WTC11 (cell line): ENCODE measurements around the gene SEC24C.

Experiments
- ZNF232 ChIP-seq: sonication (generic); formaldehyde crosslinking; IDR thresholded peaks from 2 replicates; pipeline ENCODE4 v1.8.0; 2022; ENCODE audit warnings: mild to moderate bottlenecking, missing genetic modification reagents
- TF ChIP-seq, protein P1 (sequence below): fragments of 200-600 bp; IDR thresholded peaks from 2 replicates; pipeline ENCODE4 v1.8.0; 2022; ENCODE audit warnings: antibody characterized with exemption
- TF ChIP-seq, protein P2 (sequence below): sonication (generic); formaldehyde crosslinking; IDR thresholded peaks from 2 replicates; pipeline ENCODE4 v1.8.0; 2023; ENCODE audit warnings: mild to moderate bottlenecking, missing genetic modification reagents

- no peak for TF ChIP-seq ZNF232 (CRISPR knock-in tag)
- TF ChIP-seq, protein P1, sequence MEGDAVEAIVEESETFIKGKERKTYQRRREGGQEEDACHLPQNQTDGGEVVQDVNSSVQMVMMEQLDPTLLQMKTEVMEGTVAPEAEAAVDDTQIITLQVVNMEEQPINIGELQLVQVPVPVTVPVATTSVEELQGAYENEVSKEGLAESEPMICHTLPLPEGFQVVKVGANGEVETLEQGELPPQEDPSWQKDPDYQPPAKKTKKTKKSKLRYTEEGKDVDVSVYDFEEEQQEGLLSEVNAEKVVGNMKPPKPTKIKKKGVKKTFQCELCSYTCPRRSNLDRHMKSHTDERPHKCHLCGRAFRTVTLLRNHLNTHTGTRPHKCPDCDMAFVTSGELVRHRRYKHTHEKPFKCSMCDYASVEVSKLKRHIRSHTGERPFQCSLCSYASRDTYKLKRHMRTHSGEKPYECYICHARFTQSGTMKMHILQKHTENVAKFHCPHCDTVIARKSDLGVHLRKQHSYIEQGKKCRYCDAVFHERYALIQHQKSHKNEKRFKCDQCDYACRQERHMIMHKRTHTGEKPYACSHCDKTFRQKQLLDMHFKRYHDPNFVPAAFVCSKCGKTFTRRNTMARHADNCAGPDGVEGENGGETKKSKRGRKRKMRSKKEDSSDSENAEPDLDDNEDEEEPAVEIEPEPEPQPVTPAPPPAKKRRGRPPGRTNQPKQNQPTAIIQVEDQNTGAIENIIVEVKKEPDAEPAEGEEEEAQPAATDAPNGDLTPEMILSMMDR, result no peak
- TF ChIP-seq, protein P2, sequence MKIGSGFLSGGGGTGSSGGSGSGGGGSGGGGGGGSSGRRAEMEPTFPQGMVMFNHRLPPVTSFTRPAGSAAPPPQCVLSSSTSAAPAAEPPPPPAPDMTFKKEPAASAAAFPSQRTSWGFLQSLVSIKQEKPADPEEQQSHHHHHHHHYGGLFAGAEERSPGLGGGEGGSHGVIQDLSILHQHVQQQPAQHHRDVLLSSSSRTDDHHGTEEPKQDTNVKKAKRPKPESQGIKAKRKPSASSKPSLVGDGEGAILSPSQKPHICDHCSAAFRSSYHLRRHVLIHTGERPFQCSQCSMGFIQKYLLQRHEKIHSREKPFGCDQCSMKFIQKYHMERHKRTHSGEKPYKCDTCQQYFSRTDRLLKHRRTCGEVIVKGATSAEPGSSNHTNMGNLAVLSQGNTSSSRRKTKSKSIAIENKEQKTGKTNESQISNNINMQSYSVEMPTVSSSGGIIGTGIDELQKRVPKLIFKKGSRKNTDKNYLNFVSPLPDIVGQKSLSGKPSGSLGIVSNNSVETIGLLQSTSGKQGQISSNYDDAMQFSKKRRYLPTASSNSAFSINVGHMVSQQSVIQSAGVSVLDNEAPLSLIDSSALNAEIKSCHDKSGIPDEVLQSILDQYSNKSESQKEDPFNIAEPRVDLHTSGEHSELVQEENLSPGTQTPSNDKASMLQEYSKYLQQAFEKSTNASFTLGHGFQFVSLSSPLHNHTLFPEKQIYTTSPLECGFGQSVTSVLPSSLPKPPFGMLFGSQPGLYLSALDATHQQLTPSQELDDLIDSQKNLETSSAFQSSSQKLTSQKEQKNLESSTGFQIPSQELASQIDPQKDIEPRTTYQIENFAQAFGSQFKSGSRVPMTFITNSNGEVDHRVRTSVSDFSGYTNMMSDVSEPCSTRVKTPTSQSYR (CRISPR knock-in tag), result no peak
Measured at GRCh38 chr10:73765066-73765465, 20.9 kb downstream of the SEC24C start.
